MM.1S (cell line): ENCODE data around the gene ATP9A.

Experiments
- DNase-seq: peaks from one replicate; pipeline ENCODE4 v3.0.0-alpha.2; 2015
- H2AFZ ChIP-seq: fragments of 300-600 bp; sonication (generic); 2 replicates; pipeline ENCODE4 v1.6.0; 2016; ENCODE audit warnings: antibody characterized with exemption, low read length
- H3F3A ChIP-seq: fragments of 300-600 bp; sonication (generic); 2 replicates; pipeline ENCODE4 v1.6.1; 2016; ENCODE audit warnings: mild to moderate bottlenecking, antibody characterized with exemption, low read length, moderate library complexity, mixed read lengths; ENCODE audit not compliant: insufficient read depth
- H3K27ac ChIP-seq: fragments of 300-600 bp; sonication (generic); 2 replicates; pipeline ENCODE4 v1.5.1; 2016; ENCODE audit warnings: mild to moderate bottlenecking, low read length
- H3K27me3 ChIP-seq: fragments of 300-600 bp; sonication (generic); replicated peaks from 2 replicates; pipeline ENCODE4 v1.6.0; 2016; ENCODE audit warnings: low read length; ENCODE audit not compliant: insufficient read depth
- H3K36me3 ChIP-seq: fragments of 300-600 bp; sonication (generic); replicated peaks from 2 replicates; pipeline ENCODE4 v1.6.1; 2016; ENCODE audit warnings: mild to moderate bottlenecking, low read length, mixed read lengths; ENCODE audit not compliant: insufficient read depth
- H3K4me1 ChIP-seq: fragments of 300-600 bp; sonication (generic); 2 replicates; pipeline ENCODE4 v1.6.1; 2016; ENCODE audit warnings: low read length, mixed read lengths
- H3K4me2 ChIP-seq: fragments of 300-600 bp; sonication (generic); 2 replicates; pipeline ENCODE4 v1.6.0; 2016; ENCODE audit warnings: low read depth, low read length
- H3K4me3 ChIP-seq: fragments of 300-600 bp; sonication (generic); 2 replicates; pipeline ENCODE4 v1.5.1; 2016; ENCODE audit warnings: low read length, mixed read lengths
- H3K79me2 ChIP-seq: fragments of 300-600 bp; sonication (generic); 2 replicates; pipeline ENCODE4 v1.6.1; 2016; ENCODE audit warnings: mixed run types, low read length, mixed read lengths
- H3K9ac ChIP-seq: fragments of 300-600 bp; sonication (generic); 2 replicates; pipeline ENCODE4 v1.6.1; 2016; ENCODE audit warnings: low read length, mixed read lengths
- H3K9me2 ChIP-seq: fragments of 300-600 bp; sonication (generic); replicated peaks from 2 replicates; pipeline ENCODE4 v1.6.1; 2016; ENCODE audit warnings: mild to moderate bottlenecking, low read length, mixed read lengths; ENCODE audit not compliant: insufficient read depth
- H3K9me3 ChIP-seq: fragments of 300-600 bp; sonication (generic); replicated peaks from 2 replicates; pipeline ENCODE4 v1.6.1; 2016; ENCODE audit warnings: mild to moderate bottlenecking, low read length, mixed read lengths; ENCODE audit not compliant: insufficient read depth
- H4K20me1 ChIP-seq: fragments of 300-600 bp; sonication (generic); 2 replicates; pipeline ENCODE4 v1.6.1; 2016; ENCODE audit warnings: mild to moderate bottlenecking, low read length, moderate library complexity, mixed read lengths; ENCODE audit not compliant: insufficient read depth
- CTCF ChIP-seq: fragments of 300-600 bp; sonication (generic); IDR thresholded peaks from 2 replicates; pipeline ENCODE4 v1.5.1; 2016; ENCODE audit warnings: antibody characterized with exemption, low read length, mixed read lengths
- EZH2 ChIP-seq: fragments of 300-600 bp; sonication (generic); optimal IDR thresholded peaks from 2 replicates; pipeline ENCODE3; 2017; ENCODE audit warnings: low read depth, mild to moderate bottlenecking, antibody characterized with exemption, low read length, mixed read lengths
- EZH2phosphoT487 ChIP-seq: fragments of 300-600 bp; sonication (generic); IDR thresholded peaks from 2 replicates; pipeline ENCODE4 v1.6.1; 2018; ENCODE audit warnings: antibody characterized with exemption, low read length

Gene ATP9A

GRCh38 chr20:51736947-51737346 lies 31.2 kb downstream of the ATP9A start:
- Histone ChIP-seq H4K20me1 (no peaks in the 10 kb centered on the region), H3K4me3 (no peak overlapping the region), H3K4me2 (no peak overlapping the region), H3K9me3 (no peaks in the 10 kb centered on the region), H3K27ac (no peak overlapping the region), H2AFZ (no peak overlapping the region), H3K4me1 (no peaks in the 10 kb centered on the region), H3F3A (no peaks in the 10 kb centered on the region), H3K36me3 (no peaks in the 10 kb centered on the region), H3K27me3 (no peaks in the 10 kb centered on the region), H3K9ac (no peak overlapping the region), H3K79me2 (no peaks in the 10 kb centered on the region), H3K9me2 (no peaks in the 10 kb centered on the region)
- TF ChIP-seq EZH2phosphoT487 (no peak), EZH2 (no peak), CTCF (no peak)
- no peak for DNase-seq

GRCh38 chr20:51735728-51736600 lies 32.2 kb downstream of the ATP9A start:
- H3K4me2 ChIP-seq = no peak overlapping the region

GRCh38 chr20:51734876-51735720 lies 33.1 kb downstream of the ATP9A start:
- no peak overlapping the region for H2AFZ ChIP-seq
- H3F3A ChIP-seq = no peaks in the 10 kb centered on the region
- no peak overlapping the region for H3K27ac ChIP-seq
- H3K79me2 ChIP-seq = no peaks in the 10 kb centered on the region
- H3K9ac ChIP-seq = no peak overlapping the region
- H3K36me3 ChIP-seq = no peaks in the 10 kb centered on the region
- no peaks in the 10 kb centered on the region for H4K20me1 ChIP-seq
- no peak for TF ChIP-seq EZH2phosphoT487
- no peak for TF ChIP-seq EZH2
- TF ChIP-seq CTCF = no peak
- H3K9me2 ChIP-seq = no peaks in the 10 kb centered on the region
- DNase-seq = no peak
- no peak overlapping the region for H3K4me2 ChIP-seq
- no peak overlapping the region for H3K4me3 ChIP-seq
- H3K27me3 ChIP-seq = no peaks in the 10 kb centered on the region
- H3K4me1 ChIP-seq = no peaks in the 10 kb centered on the region
- no peaks in the 10 kb centered on the region for H3K9me3 ChIP-seq

More at GRCh38 chr20:51735728-51736600, 32.2 kb downstream of the ATP9A start:
- Histone ChIP-seq H3F3A (no peaks in the 10 kb centered on the region), H3K36me3 (no peaks in the 10 kb centered on the region), H3K4me3 (no peak overlapping the region), H3K9me2 (no peaks in the 10 kb centered on the region), H3K27ac (no peak overlapping the region), H3K4me1 (no peaks in the 10 kb centered on the region), H3K9me3 (no peaks in the 10 kb centered on the region), H3K79me2 (no peaks in the 10 kb centered on the region), H3K27me3 (no peaks in the 10 kb centered on the region), H4K20me1 (no peaks in the 10 kb centered on the region), H3K9ac (no peak overlapping the region), H2AFZ (no peak overlapping the region)
- TF ChIP-seq CTCF (no peak), EZH2 (no peak), EZH2phosphoT487 (no peak)
- no peak for DNase-seq
